Mucosa of descending colon (tissue), 3 donors: ENCODE results near the gene EEF1AKMT2. TPM values are rescaled to one million over a fixed set of nuclear protein-coding genes. Genes with fewer than 3 reads are reported as not detected.

Source experiments
- ATAC-seq: fragments of 200-7000 bp; cut with Tn5 transposase; one replicate; pipeline ENCODE4 v1.9.1; 2020; ENCODE audit warnings: mild to moderate bottlenecking, moderate library complexity
- DNase-seq, 3 donors: peaks; one replicate each; pipeline ENCODE4 v3.0.0-alpha.2; 2020
- H3K36me3 ChIP-seq: fragments of 200-600 bp; one replicate; pipeline ENCODE4 v1.8.0; 2021; ENCODE audit warnings: low read depth, mild to moderate bottlenecking
- H3K4me1 ChIP-seq: fragments of 200-600 bp; one replicate; pipeline ENCODE4 v1.8.0; 2021; ENCODE audit warnings: low read depth, mild to moderate bottlenecking
- H3K4me3 ChIP-seq: fragments of 200-600 bp; one replicate; pipeline ENCODE4 v1.8.0; 2021; ENCODE audit warnings: mild to moderate bottlenecking
- H3K9me3 ChIP-seq: fragments of 200-600 bp; one replicate; pipeline ENCODE4 v1.8.0; 2021; ENCODE audit warnings: mild to moderate bottlenecking
- intact Hi-C, 2 donors: fragments of 100-400 bp; cut with DNase I in 1 of 2; cut with micrococcal nuclease in 1 of 2; formaldehyde crosslinking; loops; one replicate each; pipeline versions ENCODE4 v1.11.0 to v1.11.1; 2022; cut with DNase I, micrococcal nuclease
- total RNA-seq, 3 donors: library from RNA; stranded (reverse); fragmentation: NEBNext Ultra II Directional in 2 of 3; extraction: Animal tissue kit (Norgen Biotek cat#: 25700) in 2 of 3; gene quantifications; one replicate each; pipeline versions ENCODE4 v1.2.1 to v1.2.4, GENCODE V29; 2021 to 2023
- TF ChIP-seq, protein P1 (sequence below): fragments of 200-600 bp; IDR thresholded peaks from one replicate; pipeline ENCODE4 v1.8.0; 2022; ENCODE audit warnings: antibody characterized with exemption, mild to moderate bottlenecking
- donor health status: DM: no; HTN: no; CAD: no; lungs with moderate emphysema.
- donor health status: DM: no; HTN: no; CAD: no.
- donor health status: DM: no; HTN: yes; CAD: no.

The EEF1AKMT2 gene
- total RNA-seq, 3 donors from 2014 or later, result 14.4 to 19.3 (median 18.0) TPM

DNA sequence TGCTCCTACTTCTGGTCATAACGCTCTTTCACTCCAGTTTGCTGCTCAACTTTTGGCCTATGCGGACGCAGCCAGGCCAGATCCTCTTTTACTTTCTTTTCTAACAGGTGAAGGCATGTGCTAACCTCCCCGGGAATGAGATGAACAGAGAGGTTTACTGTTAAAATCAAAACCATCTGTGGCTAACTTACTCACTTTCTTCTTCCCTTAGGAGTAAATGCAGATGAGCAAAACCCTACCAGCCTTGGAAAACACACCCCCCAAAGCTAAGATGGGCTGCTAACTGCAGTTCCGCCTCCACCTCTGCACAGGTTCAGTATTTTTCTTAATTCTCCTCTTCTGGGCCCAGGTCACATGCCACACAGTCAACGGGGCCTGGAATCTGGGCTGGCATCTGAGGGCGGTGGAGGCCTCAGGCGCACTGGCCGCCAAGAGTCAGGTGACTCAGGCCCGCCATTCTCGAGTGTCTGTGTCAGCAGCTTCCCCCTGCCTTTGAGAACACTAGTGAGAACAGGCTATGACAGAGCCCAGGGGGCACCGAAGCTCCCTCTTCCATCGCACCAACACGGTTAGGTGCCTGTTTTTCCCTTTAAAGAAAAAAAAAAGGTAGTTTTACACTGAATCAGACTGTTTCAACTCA lies 58.6 kb downstream of the EEF1AKMT2 start:
- TF ChIP-seq, protein P1, sequence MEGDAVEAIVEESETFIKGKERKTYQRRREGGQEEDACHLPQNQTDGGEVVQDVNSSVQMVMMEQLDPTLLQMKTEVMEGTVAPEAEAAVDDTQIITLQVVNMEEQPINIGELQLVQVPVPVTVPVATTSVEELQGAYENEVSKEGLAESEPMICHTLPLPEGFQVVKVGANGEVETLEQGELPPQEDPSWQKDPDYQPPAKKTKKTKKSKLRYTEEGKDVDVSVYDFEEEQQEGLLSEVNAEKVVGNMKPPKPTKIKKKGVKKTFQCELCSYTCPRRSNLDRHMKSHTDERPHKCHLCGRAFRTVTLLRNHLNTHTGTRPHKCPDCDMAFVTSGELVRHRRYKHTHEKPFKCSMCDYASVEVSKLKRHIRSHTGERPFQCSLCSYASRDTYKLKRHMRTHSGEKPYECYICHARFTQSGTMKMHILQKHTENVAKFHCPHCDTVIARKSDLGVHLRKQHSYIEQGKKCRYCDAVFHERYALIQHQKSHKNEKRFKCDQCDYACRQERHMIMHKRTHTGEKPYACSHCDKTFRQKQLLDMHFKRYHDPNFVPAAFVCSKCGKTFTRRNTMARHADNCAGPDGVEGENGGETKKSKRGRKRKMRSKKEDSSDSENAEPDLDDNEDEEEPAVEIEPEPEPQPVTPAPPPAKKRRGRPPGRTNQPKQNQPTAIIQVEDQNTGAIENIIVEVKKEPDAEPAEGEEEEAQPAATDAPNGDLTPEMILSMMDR, result no peak
- H3K36me3 ChIP-seq, result no peaks in the 10 kb centered on the region
- intact Hi-C loops, result no loop called here
- H3K9me3 ChIP-seq, result no peaks in the 10 kb centered on the region
- H3K4me1 ChIP-seq, result peaks cover 90% of the 10 kb centered on the region
- DNase-seq (peak; percentile 44 to 70 (median 63)), ATAC-seq (no peak)
- H3K4me3 ChIP-seq, result no peak overlapping the region

- H3K4me1 ChIP-seq, result peaks cover 90% of the 10 kb centered on the region
- no peaks in the 10 kb centered on the region for H3K36me3 ChIP-seq
- H3K4me3 ChIP-seq, result no peak overlapping the region
- DNase-seq (peak in 2 of 3 donors; percentile 6 to 43), ATAC-seq (no peak)
- TF ChIP-seq, protein P1, result no peak
- intact Hi-C loops, result no loop called here
- no peaks in the 10 kb centered on the region for H3K9me3 ChIP-seq
Observed at GRCh38 chr10:124731551-124731950, 60.1 kb downstream of the EEF1AKMT2 start.

- ATAC-seq (no peak), DNase-seq (no peak)
- no peaks in the 10 kb centered on the region for H3K9me3 ChIP-seq
- no peak overlapping the region for H3K4me3 ChIP-seq
- no peaks in the 10 kb centered on the region for H3K36me3 ChIP-seq
- intact Hi-C loops, result no loop called here
- TF ChIP-seq, protein P1, result no peak
- H3K4me1 ChIP-seq, result peaks cover 85% of the 10 kb centered on the region
Observed at GRCh38 chr10:124730790-124731189, 60.9 kb downstream of the EEF1AKMT2 start.

DNA sequence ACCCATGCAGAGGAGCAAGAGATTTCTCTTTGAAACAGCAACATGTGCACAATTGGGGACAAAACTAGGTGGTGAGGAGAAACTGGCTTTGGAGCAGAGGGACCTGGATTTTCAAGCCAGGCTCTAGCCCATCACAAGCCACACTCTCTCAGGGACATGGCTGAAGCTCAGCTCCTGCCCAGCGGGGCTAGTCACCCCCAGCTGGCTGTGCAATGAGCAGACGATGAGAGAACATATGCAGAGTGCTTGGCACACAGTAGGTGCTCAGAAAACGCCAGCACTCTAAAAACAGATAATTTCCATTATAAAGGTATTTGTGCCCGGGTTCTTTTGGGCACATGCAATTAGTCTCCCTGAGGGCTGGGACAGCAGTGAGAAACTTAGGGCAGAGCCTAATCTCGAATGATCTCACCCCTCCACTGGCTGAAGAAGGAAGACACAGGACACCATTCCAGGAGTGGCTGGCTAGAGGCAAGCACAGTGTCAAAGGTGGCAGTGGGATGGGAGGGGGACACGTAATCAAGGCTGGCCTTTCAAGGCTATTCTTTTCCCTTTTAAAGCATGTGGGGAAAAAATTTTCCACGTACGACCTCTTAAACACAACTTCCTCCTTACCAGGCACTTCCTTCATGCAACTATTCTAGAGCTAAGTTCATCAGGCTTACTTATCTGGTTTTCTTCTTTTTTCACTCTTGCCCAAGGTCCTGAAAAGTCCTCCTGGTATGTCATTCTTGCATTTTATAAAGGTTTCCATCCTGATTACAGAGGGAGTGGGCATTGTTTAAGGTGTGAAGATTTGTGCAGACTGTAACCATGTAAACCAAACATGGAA lies 62.6 kb downstream of the EEF1AKMT2 start:
- intact Hi-C loops, result no loop called here
- peaks cover 86% of the 10 kb centered on the region for H3K4me1 ChIP-seq

DNA sequence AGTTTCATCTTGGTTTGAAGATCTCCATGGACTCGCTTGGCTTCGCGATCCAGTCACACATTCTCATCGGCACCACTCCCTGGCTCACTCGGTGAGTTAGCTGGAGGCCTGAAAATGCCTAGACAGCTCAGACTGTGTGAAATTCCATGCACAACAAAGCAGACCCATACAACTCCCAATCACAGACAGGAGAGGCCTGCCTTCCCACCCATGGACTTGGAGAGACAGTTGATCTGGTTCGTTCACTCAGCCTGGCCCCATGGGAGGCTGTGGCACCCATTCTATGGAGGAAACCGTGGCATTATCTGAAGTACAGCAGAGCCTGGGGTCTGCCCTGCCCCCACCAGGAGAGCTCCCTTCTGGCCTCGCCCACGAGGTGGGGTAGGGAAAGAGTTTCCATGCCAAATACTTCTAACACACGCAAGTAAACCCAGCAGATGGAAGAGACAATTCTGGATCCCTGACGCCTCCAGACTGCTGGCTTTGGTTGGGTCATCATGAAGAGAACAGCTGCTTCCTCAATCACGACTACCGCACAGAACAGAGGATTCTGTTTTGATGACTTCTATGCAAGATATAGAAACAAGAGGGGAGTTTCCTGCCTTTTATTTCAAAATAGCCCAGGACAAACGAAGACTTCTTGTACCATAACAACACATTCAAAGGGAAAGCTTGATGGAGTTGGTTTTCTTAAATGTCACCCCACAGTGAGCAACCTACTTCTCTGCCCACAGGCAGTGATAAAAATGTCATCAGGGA lies 63.4 kb downstream of the EEF1AKMT2 start:
- H3K4me3 ChIP-seq, result no peak overlapping the region
- TF ChIP-seq, protein P1, result no peak
- DNase-seq (peak in 2 of 3 donors; percentile 50 to 62), ATAC-seq (peak; percentile 19)
- no peaks in the 10 kb centered on the region for H3K36me3 ChIP-seq
- intact Hi-C loops, result no loop called here
- peaks cover 86% of the 10 kb centered on the region for H3K4me1 ChIP-seq
- H3K9me3 ChIP-seq, result no peaks in the 10 kb centered on the region

More for the DNA sequence above, 62.6 kb downstream of the EEF1AKMT2 start:
- no peak overlapping the region for H3K4me3 ChIP-seq
- H3K36me3 ChIP-seq, result no peaks in the 10 kb centered on the region
- ATAC-seq (peak; percentile 46), DNase-seq (peak in 2 of 3 donors; percentile 25 to 30)
- TF ChIP-seq, protein P1, result no peak
- no peaks in the 10 kb centered on the region for H3K9me3 ChIP-seq
